Activated CD4-positive, CD25-positive, alpha-beta regulatory T cell treated with anti-CD3 and anti-CD28 coated beads, Interleukin-2, amount 50 U/mL, for 72 hours (primary cell): ENCODE measurements around the gene KCTD15.

Experiments
- DNase-seq: peaks from one replicate; pipeline ENCODE4 v3.0.0; 2021

KCTD15 gene

DNA sequence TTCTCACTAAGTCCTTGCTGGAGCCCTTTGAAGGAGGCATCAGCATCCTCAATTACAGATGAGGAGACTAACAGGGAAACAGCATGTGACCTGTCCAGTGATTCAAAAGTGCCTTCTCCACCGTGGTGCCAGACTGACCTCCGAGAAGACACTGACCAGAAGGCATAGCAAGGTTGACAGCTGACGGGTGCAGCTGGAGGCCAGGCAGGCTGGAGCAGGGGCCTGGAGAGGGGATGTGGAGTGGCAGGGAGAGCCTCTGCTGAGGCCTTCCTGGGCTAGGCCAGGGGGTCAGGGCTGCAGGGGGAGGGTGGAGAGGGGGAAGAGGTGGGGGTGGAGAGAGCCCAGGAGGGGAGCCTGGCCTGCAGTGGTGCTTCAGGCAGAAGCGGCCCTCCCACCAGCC, 66.3 kb downstream of the KCTD15 start:
- no peak for DNase-seq

DNA sequence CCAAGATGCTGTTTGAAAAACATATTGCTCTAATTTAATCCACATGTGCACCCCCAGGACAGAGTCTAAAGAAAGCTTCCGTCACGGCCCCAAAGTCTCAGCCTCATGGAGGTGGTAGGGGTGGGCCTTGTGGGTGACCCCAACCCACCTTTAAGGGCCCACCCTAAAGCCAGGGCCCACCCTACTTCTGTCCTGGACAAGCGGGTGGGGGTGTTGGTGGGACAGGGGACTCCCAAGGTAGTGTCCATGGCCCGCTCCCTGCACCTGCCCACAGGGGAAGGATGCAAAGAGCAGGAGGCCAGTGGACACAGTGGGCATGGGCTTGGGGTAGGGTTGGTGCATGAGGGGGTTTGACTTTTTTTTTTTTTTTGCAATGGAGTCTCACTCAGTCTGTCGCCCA, 66.8 kb downstream of the KCTD15 start:
- DNase-seq = no peak

DNA sequence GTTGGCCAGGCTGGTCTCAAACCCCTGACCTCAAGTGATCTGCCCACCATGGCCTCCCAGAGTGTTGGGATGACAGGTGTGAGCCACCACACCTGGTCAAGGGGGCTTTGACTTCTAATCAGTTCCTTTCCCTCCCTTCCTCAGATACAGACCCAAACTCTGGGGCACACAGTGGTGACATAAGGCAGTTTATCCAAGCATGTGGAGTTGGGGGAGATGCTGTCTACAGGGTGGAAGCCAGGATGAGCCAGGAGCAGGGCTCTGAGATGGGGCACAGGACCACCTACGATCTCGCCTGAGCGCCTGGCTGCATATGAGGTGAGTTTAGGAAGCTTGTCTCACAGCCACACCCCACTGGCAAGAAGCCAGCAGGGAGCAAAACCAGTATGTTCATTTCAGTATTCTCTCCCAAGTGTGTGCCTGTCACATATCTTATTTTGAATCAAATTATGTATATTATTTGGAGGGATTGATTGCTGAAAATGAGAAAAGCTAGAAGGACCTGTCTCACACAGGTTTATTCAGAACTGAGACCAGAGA, 67.7 kb downstream of the KCTD15 start:
- no peak for DNase-seq

DNA sequence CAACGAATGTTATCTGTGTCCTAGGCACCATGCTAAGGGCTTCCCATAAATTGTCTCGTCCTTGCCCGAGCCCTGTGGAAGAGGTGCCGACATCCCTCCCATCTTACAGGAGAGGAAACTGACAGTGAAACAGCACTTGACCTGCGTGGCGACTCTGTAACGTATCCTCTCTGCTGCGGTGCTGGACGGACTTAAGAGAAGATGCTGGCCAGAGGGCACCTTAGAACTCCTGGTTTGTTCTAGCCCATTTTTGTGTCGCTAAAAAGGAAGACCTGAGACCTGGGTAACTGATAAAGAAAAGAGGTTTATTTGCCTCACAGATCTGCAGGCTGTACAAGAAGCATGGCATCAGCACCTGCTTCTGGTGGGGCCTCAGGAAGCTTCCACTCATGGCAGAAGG, 68.6 kb downstream of the KCTD15 start:
- no peak for DNase-seq
